Fibroblast of peridontal ligament (primary cell): Measurements from ENCODE around the gene MYH6.
"Not testable (repeated sequence)": the region's sequence is repeated elsewhere in the genome, so short reads cannot be mapped to it uniquely, and the experiment has no call there.

Experiments used
- DNase-seq: peaks from one replicate; pipeline ENCODE4 v3.0.0-alpha.2; 2010; ENCODE audit errors: extremely low read depth

MYH6 gene

DNA sequence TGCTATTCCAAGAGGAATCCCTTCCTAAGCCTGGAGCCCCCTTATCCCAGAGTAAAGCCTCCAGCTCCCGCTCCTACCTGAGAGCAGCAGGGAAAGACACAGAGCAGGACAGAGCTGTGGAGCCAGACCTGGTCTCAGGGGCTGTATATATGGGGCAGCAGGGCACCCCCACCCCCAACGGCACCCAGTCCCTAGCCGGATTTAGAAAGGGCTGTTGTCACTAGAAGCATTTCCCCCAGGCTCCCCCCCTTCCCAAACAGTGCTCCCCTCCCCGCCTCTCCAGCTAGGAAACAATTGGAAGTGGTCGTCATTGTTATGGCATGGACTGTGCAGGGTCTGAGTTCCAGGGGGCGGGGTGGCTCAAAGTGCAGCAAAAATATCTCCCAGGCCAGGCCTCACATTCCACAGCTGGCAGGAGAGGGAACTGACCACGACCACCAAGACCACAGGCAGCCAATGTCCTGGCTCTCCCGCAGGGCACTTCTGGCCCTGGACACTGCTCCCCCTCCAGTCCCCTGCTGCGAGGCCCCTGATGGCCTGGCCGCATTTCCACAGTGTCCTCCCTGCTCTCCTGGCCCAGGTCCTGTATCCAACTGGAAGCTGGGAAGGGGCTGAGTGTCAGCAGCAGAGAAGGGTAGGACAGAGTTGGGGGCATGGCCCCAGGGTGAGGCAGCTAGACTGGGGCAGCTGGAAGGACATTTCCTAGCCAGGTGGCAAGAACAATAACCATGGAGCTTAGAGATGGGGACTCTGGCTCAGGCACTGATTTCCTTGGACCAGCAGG lies 27.7 kb upstream of the MYH6 start, which contains the start of gene MYH7:
TSS of gene MYH7 (minus strand) at position 118 of the 784 bp plus-strand sequence. CDS start 1,928 bp downstream, outside the sequence.
- DNase-seq = no peak

DNA sequence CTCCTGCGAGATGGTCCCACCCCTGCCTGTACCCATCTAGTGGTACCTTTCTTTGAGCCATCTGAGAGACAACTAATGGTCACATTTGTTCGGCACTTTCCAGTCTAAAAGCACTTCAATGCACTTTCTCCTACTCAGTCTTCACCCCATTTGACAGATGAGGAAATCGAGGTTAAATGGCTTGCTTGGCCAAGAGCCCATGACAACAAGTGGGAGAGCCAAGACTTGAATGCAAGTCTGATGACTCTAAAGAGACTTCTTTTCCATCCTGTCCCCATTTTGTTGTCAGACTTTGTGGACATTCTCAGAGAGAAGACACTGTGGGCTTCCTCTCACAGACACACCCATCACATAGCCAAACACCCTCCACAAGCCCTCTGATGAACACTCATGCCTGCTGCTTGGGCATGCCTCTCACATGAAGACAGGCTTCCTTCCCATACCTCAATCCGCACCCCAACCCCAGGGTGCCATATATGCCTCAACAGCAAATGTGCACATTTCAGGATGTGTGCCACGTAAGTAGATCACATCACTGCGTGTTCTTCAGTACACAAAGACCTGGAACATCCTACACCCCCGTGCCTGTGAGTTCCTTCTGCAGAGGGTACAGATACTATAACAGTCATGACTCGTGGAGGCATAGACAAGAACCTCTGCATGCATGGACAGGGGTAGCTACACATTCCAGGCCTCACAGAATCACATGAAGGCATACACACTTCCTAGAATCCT lies 26.6 kb upstream of the MYH6 start:
- no peak for DNase-seq

DNA sequence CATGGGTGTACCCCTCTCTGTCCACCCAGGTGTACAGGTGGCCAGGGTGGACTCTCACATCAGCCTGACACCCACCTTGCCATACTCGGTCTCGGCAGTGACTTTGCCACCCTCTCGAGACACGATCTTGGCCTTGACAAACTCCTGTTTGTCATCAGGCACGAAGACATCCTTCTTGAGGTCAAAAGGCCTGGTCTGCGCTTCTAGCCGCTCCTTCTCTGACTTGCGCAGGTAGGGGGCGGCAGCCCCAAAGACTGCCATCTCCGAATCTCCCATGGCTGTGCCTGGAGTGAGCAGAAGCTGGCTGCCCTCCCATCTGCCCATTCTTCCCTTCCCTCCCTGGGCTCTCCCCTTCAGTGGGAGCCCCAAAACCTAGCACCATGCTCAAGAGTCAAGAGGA lies 25.4 kb upstream of the MYH6 start:
- DNase-seq = no peak

DNA sequence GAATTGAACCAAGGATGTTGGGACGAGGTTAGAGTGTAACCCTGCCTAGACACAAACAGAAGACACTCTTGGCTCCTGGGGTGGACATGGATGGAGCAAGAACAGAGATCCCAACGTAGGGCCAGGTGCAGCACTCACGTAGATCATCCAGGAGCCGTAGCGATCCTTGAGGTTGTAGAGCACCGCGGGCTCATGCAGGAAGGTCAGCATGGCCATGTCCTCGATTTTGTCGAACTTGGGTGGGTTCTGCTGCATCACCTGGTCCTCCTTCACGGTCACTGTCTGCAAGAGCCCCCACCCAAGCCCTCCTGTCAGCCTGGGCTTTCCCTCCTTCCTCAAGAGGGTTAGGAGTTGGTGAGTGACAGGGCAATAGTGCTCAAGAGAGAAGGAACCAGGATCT lies 24.9 kb upstream of the MYH6 start:
- no peak for DNase-seq

DNA sequence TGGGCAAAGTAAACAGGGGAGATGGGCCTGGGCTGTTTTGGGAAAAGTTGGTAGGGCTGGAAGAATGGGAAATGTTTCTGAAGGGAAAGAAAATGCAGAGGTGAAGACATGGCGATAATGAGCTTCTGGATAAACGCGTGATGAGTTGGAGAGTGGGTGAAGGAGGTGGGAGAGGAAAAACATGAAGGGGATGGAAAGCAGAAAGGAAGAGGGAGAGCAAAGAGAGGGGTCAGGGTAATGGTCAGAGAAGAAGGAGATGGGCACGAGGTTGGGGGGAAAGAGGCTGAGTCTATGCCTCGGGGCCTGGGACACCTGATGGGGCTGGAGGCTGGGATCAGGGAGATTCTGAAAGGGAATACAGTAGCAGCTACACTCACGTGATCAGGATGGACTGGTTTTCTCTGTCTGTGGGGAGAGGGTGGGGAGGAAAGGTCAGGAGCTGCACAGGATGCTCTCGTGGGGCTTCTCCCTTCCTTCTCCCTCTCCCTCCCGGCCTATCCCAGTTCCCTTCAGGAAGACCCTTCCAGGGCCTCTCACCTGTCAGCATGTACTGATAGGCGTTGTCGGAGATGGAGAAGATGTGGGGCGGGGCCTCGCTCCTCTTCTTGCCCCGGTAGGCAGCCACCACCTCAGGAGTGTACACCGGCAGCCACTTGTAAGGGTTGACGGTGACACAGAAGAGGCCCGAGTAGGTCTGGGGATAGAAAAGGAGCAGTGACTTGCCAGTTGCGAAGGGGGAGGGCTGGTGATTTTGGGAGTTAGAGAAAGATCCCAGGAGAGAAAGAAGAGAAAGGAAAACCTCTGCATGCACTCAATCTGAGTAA lies 24.2 kb upstream of the MYH6 start:
- no peak for DNase-seq

DNA sequence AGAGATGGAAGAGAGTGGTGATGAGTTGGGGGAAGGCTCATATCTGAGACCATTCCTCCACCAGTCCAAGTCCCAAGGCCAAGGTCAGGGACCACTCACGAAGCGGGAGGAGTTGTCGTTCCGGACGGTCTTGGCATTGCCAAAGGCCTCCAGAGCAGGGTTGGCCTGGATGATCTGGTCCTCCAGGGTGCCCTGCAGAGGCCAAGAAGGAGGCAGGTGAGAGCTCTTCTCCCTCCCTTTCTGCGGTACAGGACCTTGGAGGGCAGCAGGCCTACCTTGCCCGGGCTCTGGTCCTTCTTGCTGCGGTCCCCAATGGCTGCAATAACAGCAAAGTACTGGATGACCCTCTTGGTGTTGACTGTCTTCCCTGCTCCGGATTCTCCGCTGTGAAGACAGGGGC lies 23.4 kb upstream of the MYH6 start:
- no peak for DNase-seq

DNA sequence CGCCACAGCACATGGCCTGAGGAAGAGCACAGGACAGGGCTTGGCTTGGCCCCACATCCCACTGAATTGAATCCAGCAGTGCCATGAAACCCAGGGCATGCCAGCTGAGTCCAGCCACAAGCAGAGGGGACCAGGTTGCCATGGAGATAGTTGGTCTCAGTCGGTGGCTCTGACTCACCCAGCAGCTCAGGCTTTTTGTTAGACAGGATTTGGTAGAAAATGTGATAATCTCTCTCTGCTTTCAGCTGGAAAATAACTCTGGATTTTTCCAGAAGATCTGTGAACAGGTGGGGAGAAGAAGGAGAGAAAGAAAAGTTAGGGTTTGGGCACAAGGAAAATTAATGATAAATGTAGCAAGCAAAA lies 22.6 kb upstream of the MYH6 start:
- peak; percentile 5 for DNase-seq

DNA sequence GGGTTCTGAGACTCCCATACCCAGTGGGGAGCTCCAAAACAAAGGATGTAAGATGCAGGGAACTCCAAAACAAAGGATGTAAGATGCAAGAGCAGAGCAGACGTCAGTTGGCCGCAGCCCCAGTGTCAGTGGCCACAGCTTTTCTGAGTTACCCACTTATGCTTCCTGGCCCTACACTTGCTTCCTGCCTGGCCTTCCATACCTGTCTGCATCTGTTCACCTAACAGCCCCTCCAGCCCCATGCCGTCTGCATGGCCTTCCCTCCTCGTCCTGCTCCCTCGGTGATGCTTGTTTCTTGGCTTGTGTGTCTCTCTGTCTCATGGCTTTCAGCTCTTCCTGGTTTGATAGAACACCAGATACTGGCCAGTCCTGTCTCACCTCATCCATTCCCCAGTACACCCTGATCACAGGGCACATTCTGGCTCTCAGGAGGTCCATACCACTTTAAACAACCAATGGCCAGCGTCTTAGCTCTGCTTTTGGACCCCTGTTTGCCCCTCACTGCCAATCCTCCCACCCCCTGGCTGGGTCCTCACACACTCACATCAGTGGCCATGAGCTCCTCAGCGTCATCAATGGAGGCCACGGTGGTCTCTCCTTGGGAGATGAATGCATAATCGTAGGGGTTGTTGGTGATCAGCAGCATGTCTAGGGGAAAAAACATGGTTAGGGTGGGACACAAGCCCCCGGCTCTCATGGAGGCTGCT lies 22.1 kb upstream of the MYH6 start:
- no peak for DNase-seq

DNA sequence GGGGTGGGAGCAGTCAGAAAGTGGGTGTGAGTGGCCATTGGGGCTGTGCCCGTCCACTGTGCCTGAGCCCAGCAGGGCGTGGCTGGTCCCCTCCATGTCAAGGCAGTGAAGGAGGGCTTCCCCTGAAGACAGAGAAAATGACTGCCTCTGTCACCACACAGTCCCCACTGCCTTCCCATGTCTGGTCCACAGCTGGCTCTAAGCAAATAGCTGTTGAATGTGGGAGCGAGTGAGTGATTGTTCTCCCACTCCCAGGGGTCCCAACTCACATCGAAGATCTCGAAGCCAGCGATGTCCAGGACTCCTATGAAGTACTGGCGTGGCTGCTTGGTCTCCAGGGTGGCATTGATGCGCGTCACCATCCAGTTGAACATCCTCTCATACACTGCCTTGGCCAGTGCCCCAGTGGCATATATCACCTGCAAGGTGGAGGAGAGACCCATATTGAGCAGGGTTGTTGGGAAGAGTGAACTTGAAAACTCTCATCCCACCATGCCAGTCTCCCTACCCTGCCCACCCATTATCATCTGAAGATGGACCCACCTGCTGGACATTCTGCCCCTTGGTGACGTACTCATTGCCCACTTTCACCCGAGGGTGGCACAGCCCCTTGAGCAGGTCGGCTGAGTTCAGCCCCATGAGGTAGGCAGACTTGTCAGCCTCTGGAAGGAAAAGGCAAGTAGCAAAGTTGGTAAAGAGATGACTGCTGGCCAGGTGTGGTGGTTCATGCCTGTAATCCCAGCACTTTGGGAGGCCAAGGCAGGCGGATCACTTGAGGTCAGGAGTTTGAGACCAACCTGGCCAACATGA lies 20.8 kb upstream of the MYH6 start:
- DNase-seq = no peak

DNA sequence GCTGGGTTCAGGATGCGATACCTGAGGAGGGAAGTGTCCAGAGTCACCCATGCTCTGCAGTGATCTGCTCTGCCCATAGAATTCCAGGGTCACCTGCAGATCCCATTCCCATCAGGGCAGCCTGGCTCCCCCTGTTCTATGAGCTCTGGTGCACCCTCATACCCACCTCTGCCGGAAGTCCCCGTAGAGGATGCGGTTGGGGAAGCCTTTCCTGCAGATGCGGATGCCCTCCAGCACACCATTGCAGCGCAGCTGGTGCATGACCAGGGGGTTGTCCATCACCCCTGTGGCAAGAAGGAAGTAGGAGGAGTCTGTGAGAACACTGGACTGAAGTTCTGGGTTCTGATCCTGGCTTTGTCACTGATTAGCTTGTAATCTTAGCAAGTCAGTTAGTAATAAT lies 17.7 kb upstream of the MYH6 start:
- DNase-seq = not testable (repeated sequence)

DNA sequence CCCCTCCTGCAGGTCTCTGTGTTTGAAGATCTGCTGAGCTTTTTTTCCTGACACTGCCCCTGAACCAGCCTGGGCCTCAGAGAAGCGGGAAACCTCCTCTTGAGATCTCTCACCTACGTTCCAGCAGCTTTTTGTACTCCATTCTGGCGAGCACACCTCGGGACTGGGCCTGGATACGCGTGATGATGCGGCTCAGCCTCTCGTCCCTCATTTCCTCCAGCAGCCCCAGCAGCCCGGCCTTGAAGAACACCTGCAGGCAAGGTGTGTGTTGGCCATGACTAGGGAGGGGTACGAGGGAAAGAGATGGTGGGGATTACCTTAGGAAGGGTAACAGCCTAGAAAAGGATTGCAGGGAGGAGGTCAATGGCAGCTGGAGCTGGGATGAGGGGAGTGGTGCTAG lies 17.1 kb upstream of the MYH6 start:
- no peak for DNase-seq

DNA sequence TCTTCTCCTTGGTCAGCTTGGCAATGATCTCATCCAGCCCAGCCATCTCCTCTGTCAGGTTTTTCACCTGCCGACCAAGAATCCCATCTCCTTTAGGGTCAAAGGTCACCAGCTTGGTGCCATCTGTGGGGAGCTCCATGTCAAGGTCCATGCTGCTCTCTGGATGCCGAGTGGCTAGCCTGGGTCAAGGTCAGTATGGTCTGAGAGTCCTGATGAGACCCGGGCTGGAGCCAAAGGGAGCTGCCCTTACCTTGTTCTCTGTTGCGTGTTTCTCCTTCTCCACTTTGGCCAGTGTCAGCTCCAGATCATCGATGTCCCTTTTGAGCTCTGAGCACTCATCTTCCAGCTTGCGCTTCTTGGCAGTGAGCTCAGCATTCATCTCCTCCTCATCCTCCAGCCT lies 15.6 kb upstream of the MYH6 start:
- no peak for DNase-seq

DNA sequence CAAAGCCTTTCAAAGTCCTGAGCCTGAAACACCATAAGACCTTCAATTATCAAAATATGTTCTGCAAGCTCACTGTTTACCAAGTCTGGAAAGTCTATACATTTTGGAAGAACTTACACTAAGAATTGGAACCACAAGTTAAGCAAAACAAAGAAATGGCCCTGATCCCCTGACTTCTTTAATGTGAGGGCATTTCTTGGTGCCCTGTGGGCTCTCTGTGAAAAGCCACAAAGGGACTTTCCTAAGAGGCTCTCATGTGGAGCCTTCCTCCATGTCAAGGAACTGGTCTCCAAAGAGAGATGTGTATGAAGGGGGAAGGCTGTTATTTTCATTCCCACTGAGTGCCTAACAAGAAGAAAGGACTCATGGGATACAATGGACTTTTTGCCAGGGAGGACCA lies 13.5 kb upstream of the MYH6 start:
- no peak for DNase-seq

DNA sequence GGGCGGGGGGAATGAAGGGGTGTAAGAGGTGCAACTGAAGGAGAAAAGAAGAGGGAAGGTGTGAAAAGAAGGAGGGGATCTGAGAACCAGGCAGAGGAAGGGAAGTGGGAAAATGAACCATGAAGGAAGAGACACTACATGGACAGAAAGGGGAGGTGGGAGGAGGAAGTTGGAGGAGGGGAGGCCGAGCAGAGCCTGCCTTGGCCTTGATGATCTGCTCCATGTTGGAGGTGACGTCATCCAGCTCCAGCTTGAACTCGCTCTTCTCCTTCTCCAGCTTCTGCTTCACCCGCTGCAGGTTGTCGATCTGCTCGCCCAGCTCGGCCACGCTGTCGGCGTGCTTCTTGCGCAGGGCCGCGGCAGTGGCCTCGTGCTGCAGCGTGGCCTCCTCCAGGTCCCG lies 11.6 kb upstream of the MYH6 start:
- not testable (repeated sequence) for DNase-seq

DNA sequence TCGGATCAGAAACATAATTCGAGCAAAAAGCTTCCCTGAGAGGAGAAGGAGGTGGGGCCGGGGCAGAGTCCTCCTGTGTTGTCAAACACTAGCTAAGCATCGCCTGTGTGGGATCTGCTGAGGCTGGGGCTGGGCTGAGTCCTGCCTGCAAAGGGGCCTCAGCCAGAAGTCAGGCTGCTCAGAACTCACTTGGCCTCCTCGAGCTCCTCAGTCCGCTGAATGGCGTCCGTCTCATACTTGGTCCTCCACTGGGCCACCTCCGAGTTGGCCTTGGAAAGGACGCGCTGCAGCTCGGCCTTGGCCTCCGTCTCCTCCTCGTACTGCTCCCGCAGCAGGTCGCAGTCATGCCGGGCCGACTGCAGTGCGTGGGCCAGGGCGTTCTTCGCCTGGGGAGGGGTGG lies 9.9 kb upstream of the MYH6 start:
- no peak for DNase-seq

DNA sequence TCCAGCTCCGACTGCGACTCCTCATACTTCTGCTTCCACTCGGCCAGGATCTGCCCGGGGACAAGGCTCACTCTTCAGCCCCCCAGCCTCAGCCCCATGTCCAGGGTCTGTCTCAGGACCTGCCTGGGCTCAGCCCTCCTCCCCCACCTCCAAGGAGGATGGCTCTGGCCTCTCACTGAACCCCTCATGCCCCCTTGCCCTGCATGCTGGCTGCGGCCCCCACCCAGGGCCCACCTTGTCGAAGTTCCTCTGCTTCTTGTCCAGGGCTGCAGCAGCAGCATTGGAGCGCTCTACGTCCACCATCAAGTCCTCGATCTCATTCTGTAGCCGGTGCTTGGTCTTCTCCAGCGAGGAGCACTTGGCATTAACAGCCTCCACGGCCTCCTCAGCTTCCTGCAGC lies 9.2 kb upstream of the MYH6 start:
- DNase-seq = not testable (repeated sequence)

DNA sequence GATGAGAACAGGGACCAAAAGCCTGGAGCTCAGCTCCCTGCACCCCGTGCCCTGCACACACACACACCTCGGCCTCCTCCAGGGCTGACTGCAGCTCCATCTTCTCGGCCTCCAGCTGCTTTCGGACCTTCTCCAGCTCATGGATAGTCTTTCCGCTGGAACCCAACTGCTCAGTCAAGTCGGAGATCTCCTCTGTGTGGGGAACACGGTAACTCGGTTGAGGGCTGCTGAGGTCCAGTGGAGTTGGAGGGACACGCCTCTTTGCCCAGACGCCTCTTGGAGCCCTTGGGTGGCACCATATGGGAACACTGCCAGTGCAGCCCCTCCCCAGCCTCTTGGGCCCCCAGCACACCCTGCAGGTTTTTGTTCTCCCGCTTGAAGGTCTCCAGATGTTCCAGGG lies 8.7 kb upstream of the MYH6 start:
- DNase-seq = no peak

DNA sequence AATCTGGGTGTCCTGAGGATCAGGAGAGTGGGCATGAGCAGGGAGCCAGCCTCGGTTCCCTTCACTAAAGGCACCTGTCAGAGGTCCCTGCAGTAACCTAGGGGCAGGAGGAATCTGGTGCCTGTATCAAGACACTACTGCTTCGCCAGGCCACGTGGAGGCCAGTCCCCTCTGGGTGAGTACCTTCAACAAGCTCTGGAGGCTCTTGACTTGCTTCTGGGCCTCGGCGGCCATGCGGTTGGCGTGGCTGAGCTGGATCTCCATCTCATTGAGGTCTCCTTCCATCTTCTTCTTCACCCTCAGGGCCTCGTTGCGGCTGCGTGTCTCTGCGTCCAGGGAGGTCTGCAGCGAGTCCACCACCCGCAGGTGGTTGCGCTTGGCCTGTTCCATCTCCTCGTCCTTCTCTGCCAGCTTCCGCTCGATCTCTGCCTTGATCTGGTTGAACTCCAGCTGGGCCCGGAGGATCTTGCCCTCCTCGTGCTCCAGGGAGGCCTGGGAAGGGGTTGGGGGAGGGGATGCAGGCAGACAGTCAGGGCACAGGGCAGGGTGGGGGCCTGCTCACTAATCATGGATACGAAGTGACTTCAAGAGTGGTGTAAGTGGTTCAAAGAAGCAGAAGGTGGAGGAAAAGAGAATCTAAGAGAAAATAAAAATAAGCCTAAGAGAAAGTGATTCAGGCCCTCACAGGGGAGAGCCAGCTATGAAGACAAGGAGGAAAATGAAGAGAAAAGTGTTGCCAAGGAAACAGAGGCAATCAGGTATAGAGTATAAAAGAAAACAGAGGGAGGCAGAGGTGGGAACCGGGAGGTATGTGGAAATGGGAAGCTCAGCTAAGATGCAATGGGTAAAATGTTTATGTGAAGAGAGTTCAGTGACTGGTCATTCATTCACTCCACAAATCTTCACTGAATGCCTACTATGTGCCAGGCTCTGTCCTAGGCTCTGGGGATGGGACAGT lies 8.0 kb upstream of the MYH6 start:
- no peak for DNase-seq

DNA sequence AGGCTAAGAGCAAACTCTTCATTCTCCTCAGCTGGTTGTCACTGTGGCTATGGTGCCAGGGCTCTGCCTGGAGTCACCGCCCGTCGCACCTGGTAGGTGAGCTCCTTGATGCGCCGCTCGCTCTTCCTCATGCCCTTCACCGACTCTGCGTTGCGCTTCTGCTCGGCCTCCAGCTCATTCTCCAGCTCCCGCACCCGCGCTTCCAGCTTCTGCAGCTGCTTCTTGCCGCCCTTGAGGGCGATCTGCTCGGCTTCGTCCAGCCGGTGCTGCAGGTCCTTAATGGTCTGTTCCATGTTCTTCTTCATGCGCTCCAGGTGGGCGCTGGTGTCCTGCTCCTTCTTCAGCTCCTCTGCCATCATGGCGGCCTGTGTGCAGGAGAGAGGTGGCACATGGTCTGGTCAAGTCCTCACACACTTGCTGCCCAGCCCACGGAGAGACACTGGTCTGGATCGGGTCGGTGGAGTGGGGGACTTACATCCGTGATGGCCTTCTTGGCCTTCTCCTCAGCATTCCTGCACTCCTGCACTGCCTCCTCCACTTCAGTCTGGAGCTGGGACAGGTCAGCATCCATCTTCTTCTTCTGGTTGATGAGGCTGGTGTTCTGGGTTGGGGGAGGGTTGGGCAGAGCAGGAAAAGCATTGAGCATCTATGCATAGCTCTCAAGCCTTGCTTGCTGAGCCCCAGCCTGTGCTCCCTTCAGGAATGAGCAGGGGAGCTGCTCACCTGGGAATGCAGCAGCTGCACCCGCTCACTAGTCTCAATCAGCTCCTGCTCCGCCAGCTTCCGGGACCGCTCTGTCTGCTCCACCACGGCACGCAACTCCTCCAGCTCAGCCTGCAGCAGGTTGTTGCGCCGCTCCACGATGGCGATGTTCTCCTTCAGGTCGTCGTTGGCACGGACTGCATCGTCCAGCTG lies 7.1 kb upstream of the MYH6 start:
- DNase-seq = no peak
